NCI-H2196 (cell line): Measurements from ENCODE around the gene TSFM.

Source experiments
- DNase-seq: peaks from one replicate; lab custom pipeline; 2025; ENCODE audit not compliant: unreplicated experiment; lab: John Stamatoyannopoulos, UW

Gene TSFM

GRCh38 chr12:57782608-57783465 is at the start of gene TSFM:
Gene TSFM (plus strand): TSS chr12:57782787. CDS start chr12:57782802, 15 bp downstream.
- DNase-seq = peak; percentile 97

- DNase-seq = no peak
Measured at GRCh38 chr12:57733928-57734327, 48.7 kb upstream of the TSFM start.

DNA sequence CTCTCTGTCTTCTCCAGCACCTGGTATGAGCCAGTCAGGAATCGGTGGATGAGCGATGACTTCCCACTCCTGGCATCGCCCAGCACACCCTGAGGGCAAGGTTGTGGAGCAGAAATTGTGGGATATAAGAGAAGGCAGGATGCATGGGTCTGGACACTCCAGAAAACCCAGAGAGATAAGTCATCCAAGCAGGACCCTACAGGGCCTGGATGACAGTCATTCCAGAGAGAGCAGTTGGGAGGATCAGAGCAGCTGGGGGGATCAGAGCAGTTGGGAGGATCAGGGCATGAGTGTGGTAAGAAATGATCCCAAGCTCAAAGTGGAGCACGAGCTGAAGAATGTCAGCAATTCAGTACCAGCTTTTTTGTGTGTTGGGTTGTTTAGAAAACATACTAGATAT is 48.0 kb upstream of the TSFM start:
- no peak for DNase-seq

DNA sequence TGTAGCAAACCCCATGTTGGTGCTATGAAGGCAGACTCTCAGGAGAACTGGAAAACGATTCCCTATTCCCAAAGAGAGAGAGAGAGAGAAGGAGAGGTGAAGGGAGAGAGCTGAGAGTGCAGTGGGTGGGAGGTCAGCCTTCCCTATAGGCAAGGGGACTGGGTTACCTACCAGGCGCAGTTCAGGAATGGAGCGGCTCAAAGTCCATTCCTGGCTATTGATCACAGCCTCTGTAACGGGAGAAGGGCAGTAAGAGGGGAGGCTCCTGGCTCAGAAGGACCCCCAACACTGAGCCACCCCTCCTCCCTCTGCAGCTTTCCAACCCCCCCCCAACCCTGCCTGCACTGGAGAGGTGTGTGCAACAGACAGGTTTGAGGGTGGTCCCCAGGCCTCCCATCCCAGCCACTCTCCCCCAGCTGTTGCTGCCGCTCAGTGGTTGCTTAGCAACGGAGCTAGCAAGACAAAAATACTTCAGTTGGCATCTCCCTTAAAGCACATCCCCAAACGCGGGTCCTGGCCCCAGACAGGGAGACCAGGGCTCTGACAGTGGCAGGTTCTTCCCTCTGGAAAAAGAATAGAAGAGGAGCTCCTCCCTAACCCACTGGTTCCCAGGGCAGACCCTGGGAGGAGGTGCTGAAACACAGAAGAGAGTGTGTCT is 47.3 kb upstream of the TSFM start:
- peak; percentile 48 for DNase-seq

DNA sequence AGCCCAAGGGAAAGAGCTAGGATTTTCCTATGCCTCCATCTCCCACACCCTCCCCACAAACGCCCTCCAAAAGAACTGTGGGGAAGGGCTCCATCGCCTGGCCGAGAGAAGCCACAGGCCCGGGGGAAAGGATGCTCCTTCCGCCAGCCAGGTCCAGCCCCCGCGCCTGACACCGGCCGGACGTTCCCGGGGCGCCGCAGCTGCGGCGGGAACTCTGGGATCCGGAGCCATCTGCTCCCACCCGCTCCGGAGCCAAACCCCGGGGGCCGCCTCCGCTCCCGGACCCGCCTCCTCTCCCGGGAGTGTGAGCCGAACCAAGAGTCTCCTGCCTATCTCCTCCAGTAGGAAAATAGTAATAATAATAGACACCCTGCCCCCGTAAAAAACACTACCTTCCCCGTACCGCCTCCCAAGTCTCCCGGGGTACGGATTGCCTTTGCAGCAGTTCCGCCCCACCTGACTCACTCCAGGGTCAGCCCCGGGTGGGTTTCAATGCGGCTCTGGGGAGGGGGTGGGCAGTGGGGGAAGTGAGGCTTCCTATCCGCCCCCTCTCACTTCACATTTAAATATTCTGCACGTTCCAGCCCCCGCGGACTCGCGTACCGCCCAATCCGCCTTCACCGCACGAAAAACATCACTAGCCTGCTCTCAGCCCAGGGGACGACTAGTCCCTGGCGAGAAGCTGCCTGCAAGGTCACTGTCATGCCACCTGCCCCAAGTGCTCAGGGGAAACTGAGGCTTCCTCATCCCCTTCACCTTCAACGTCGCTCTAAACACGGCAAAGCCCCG is 46.4 kb upstream of the TSFM start:
- peak; percentile 56 for DNase-seq

DNA sequence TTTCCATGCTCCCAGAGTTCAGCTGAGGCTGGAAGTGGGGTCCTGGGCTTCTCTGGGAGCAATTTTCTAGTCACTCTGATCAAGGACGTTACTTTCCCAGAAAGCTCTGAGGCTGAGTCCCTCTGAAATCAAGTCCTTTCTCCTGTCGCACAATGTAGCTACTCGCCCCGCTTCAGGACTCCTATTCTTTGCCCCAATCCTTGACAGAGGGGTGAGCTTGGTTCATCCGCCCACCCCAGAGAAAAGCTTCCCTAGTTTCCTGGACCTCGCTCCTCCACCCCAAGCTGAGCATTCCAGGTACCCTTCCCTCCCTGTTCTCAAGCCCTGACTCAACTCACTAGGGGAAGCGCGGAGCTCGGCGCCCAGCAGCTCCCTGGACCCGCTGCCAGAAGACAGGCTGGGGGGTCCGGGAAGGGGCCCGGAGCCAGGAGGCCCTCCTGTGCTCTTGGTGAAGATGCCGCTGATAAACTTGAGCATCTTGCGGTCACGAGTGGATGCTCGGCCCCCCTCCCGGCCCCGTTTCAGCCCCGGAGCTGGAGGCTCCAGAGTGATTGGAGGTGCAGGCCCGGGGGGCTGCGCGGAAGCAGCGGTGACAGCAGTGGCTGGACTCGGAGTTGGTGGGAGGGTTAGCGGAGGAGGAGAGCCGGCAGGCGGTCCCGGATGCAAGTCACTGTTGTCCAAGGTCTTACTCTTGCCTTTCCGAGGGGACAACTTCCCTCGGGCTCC is 45.7 kb upstream of the TSFM start:
- DNase-seq = no peak

- no peak for DNase-seq
Measured at GRCh38 chr12:57737467-57738460, 44.8 kb upstream of the TSFM start.

DNA sequence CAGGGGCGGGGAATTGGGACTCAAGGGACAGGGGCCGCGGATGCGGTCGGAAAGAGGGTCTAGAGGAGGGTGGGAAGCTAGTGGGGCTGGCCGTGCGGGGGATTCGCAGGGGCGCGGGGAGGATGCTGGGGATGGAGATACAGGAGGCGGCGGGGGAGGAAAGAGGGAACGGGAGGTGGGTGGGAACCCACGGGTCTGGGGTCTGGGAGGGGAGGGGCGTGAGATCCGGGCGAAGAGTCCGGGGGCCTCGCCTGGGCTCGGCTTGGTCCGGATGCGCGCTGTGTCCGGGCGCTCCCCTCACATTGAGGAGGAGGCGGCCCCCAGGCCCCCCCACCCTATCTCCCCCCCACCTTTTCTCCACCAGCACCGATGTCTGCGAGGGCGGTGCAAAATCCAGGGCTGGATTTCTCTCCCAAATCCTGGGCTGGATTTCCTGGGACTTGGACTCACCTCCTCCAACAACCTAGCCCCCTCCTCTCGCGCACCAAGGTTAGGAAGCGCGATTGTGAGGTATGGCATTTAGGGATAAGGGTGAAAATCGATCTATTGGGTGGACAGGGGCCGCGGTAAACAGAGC is 43.8 kb upstream of the TSFM start, which contains the start of gene AGAP2:
AGAP2 (minus strand) TSS at position 82 of the 577 bp plus-strand sequence. CDS start 496 bp downstream, outside the sequence.
- DNase-seq = peak; percentile 46

- DNase-seq = peak; percentile 18
Measured at GRCh38 chr12:57739387-57739786, 43.2 kb upstream of the TSFM start.

- DNase-seq = no peak
Measured at GRCh38 chr12:57739914-57740538, 42.6 kb upstream of the TSFM start.

GRCh38 chr12:57740656-57741412 is 41.8 kb upstream of the TSFM start:
- DNase-seq = no peak

GRCh38 chr12:57741413-57741789 is 41.2 kb upstream of the TSFM start:
- no peak for DNase-seq

DNA sequence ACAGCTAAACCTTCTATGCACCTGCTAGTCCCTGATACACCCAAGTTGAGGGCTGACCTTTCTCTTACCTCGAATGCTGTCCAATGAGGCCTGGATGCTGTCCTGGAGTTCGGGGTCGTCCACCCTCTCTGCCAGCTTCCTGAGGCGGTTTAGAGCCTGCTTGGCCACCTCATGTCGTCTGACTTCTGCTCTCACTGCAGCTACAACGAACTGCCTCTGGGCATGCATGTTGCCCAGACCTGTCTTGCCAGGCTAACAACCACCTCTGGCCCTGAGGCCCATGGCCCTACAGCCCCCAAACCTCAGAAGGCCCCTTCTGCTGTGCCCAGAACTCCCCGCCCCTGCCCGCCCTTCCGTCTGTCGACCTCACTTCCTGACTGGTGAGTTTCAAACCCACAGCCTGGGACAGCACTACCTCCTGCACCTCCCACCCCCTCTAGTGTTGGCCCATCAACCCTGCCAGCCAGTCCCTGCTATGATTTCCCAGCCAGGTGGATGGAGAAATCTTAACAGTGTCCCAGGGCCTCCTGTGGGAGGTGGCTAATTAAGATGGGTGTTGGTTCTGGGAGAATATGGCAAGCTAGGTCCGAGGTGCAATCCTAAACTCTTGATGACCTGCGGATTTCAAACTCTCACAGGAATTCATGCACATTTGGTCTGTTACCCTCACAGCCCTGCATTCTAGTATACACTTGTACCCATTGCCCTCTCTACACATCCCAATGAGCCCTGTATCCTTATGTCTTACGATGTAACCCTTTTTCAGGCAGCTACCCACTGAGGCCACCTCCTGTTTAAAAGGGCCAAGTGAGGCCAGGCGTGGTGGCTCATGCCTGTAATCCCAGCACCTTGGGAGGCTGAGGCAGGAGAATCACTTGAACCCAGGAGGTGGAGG is 40.5 kb upstream of the TSFM start:
- DNase-seq = no peak

- no peak for DNase-seq
Measured at GRCh38 chr12:57743769-57744168, 38.8 kb upstream of the TSFM start.

- DNase-seq = peak; percentile 92
Measured at GRCh38 chr12:57744194-57744776, 38.3 kb upstream of the TSFM start.

GRCh38 chr12:57744777-57745484 is 37.7 kb upstream of the TSFM start, which contains the start of gene TSPAN31:
Gene TSPAN31 (plus strand): TSS chr12:57745039. CDS start chr12:57745155, 116 bp downstream.
- peak; percentile 96 for DNase-seq
